H1 (cell line): ENCODE results near the gene CHI3L1. TPM values are rescaled to one million over a fixed set of nuclear protein-coding genes. Genes with fewer than 3 reads are reported as not detected.

ENCODE experiments used
- CTCF ChIA-PET: fragments of 300-600 bp; sonication (Branson Sonifier 250); formaldehyde crosslinking; loops from one replicate; lab custom pipeline; 2021; ENCODE audit not compliant: partially characterized antibody; lab: Charles Lee
- POLR2A ChIA-PET: fragments of 300-600 bp; sonication (Branson Sonifier 250); formaldehyde crosslinking; loops from one replicate; lab custom pipeline; 2021; ENCODE audit warnings: inconsistent platforms; ENCODE audit not compliant: partially characterized antibody; lab: Charles Lee
- DNase-seq, 2 experiments: peaks; one replicate each; pipeline versions ENCODE4 v3.0.0 to v3.0.0-alpha.2; 2010 to 2022; ENCODE audit warnings: low spot score in 2 of 2, low read depth in 1 of 2, mixed read lengths in 1 of 2
- FAIRE-seq: peaks from 2 replicates; lab custom pipeline; 2011; peaks lifted over from hg19 to GRCh38; lab: Jason Lieb, UNC
- H2AFZ ChIP-seq: 2 replicates; pipeline ENCODE4 v1.8.1; 2012; ENCODE audit warnings: low read length, inconsistent platforms
- H2AK5ac ChIP-seq: 2 replicates; pipeline ENCODE4 v1.6.1; 2013; ENCODE audit warnings: low read depth, low read length
- H2BK120ac ChIP-seq: replicated peaks from 2 replicates; pipeline ENCODE3; 2013; ENCODE audit warnings: low read depth, low read length, inconsistent platforms
- H2BK12ac ChIP-seq: 2 replicates; pipeline ENCODE4 v1.6.1; 2013; ENCODE audit warnings: low read depth, low read length
- H2BK15ac ChIP-seq: 2 replicates; pipeline ENCODE4 v1.6.1; 2013; ENCODE audit warnings: low read length
- H2BK20ac ChIP-seq: 2 replicates; pipeline ENCODE4 v1.6.1; 2013; ENCODE audit warnings: low read length
- H2BK5ac ChIP-seq: 2 replicates; pipeline ENCODE4 v1.6.1; 2013; ENCODE audit warnings: low read depth, low read length
- H3K14ac ChIP-seq: 2 replicates; pipeline ENCODE4 v1.6.1; 2013; ENCODE audit warnings: inconsistent platforms; ENCODE audit not compliant: insufficient read length
- H3K18ac ChIP-seq: 2 replicates; pipeline ENCODE4 v1.6.1; 2013; ENCODE audit warnings: low read length; ENCODE audit errors: extremely low read depth
- H3K23ac ChIP-seq: 2 replicates; pipeline ENCODE4 v1.6.1; 2013; ENCODE audit warnings: inconsistent platforms; ENCODE audit not compliant: insufficient read length
- H3K23me2 ChIP-seq: 2 replicates; pipeline ENCODE4 v1.6.1; 2013; ENCODE audit warnings: low read depth, low read length
- H3K27ac ChIP-seq: 2 replicates; pipeline ENCODE4 v1.6.1; 2011; ENCODE audit warnings: low read depth, low read length, inconsistent platforms
- H3K27me3 ChIP-seq, 4 experiments: replicated peaks in 1 of 4; 1 replicate in 1 of 4; 2 replicates in 3 of 4; pipeline versions ENCODE4 v1.6.1 to v1.8.1; 2011 to 2013; ENCODE audit warnings: low read length in 3 of 4, mild to moderate bottlenecking in 3 of 4, inconsistent platforms in 2 of 4, mixed read lengths in 2 of 4, moderate library complexity in 1 of 4; ENCODE audit not compliant: control insufficient read depth in 3 of 4, insufficient read depth in 3 of 4; ENCODE audit errors: extremely low read depth in 1 of 4
- H3K36me3 ChIP-seq, 4 experiments: 2 replicates each; pipeline versions ENCODE4 v1.6.1 to v1.8.1; 2011 to 2013; ENCODE audit warnings: mild to moderate bottlenecking in 4 of 4, low read length in 3 of 4, moderate library complexity in 2 of 4, control low read depth in 1 of 4, inconsistent platforms in 1 of 4; ENCODE audit not compliant: insufficient read depth in 4 of 4, control insufficient read depth in 2 of 4
- H3K4ac ChIP-seq: replicated peaks from 2 replicates; pipeline ENCODE3; 2013; ENCODE audit warnings: low read length, low read depth, mixed read lengths, inconsistent platforms; ENCODE audit not compliant: insufficient read length
- H3K4me1 ChIP-seq, 4 experiments: replicated peaks in 1 of 4; 1 replicate in 1 of 4; 2 replicates in 3 of 4; pipeline versions ENCODE4 v1.6.1 to v1.8.1; 2011 to 2013; ENCODE audit warnings: low read length in 3 of 4, inconsistent platforms in 2 of 4, mixed read lengths in 1 of 4; ENCODE audit not compliant: insufficient read depth in 4 of 4, control insufficient read depth in 3 of 4
- H3K4me2 ChIP-seq, 2 experiments: 2 replicates each; pipeline versions ENCODE4 v1.6.1 to v1.8.1; 2011 to 2013; ENCODE audit warnings: low read depth in 2 of 2, low read length in 2 of 2, control low read depth in 1 of 2, inconsistent platforms in 1 of 2, mild to moderate bottlenecking in 1 of 2; ENCODE audit not compliant: insufficient read depth in 1 of 2
- H3K4me3 ChIP-seq, 4 experiments: fragments of 200-600, 300-600 bp in 1 of 4; sonication (generic), shearing (Covaris generic), sonication (Bioruptor Twin) in 1 of 4; 2 replicates each; pipeline versions ENCODE4 v1.5.1 to v1.8.1; 2011 to 2016; ENCODE audit warnings: low read length in 4 of 4, low read depth in 3 of 4, control low read depth in 2 of 4, inconsistent platforms in 2 of 4, mild to moderate bottlenecking in 2 of 4, mixed read lengths in 1 of 4, moderate library complexity in 1 of 4; ENCODE audit not compliant: insufficient read depth in 2 of 4; ENCODE audit errors: extremely low read depth in 1 of 4
- H3K56ac ChIP-seq: replicated peaks from 2 replicates; pipeline ENCODE3; 2013; ENCODE audit warnings: low read depth, mild to moderate bottlenecking, mixed read lengths, low read length, inconsistent platforms; ENCODE audit not compliant: insufficient read length
- H3K79me1 ChIP-seq: 2 replicates; pipeline ENCODE4 v1.6.1; 2013; ENCODE audit warnings: low read depth, low read length, control low read depth
- H3K79me2 ChIP-seq, 2 experiments: 2 replicates each; pipeline versions ENCODE4 v1.6.1 to v1.8.1; 2012 to 2013; ENCODE audit warnings: low read length in 2 of 2, mild to moderate bottlenecking in 2 of 2, inconsistent platforms in 1 of 2; ENCODE audit not compliant: insufficient read depth in 2 of 2, control insufficient read depth in 1 of 2
- H3K9ac ChIP-seq, 4 experiments: replicated peaks in 1 of 4; 1 replicate in 1 of 4; 2 replicates in 3 of 4; pipeline versions ENCODE4 v1.6.1 to v1.8.1; 2011 to 2013; ENCODE audit warnings: low read depth in 3 of 4, low read length in 3 of 4, control low read depth in 2 of 4, mild to moderate bottlenecking in 2 of 4, moderate library complexity in 2 of 4, inconsistent platforms in 1 of 4; ENCODE audit errors: extremely low read depth in 1 of 4
- H3K9me3 ChIP-seq, 2 experiments: 2 replicates each; pipeline versions ENCODE4 v1.6.1 to v1.8.1; 2012 to 2013; ENCODE audit warnings: mild to moderate bottlenecking in 2 of 2, moderate library complexity in 2 of 2, control low read depth in 1 of 2, inconsistent platforms in 1 of 2, low read depth in 1 of 2, low read length in 1 of 2, mixed read lengths in 1 of 2; ENCODE audit not compliant: insufficient read depth in 2 of 2
- H4K20me1 ChIP-seq, 2 experiments: replicated peaks in 1 of 2; 2 replicates each; pipeline versions ENCODE3 to v1.8.1; 2011 to 2013; ENCODE audit warnings: inconsistent platforms in 2 of 2, low read length in 2 of 2, mild to moderate bottlenecking in 1 of 2; ENCODE audit not compliant: insufficient read depth in 2 of 2, control insufficient read depth in 1 of 2
- H4K5ac ChIP-seq: 2 replicates; pipeline ENCODE4 v1.6.1; 2013; ENCODE audit warnings: low read length, low read depth, mixed read lengths, inconsistent platforms; ENCODE audit not compliant: insufficient read length
- H4K8ac ChIP-seq: 2 replicates; pipeline ENCODE4 v1.8.0; 2013; ENCODE audit warnings: mild to moderate bottlenecking, moderate library complexity, low read length, inconsistent platforms; ENCODE audit not compliant: insufficient read depth; ENCODE audit errors: extremely low read depth
- H4K91ac ChIP-seq: replicated peaks from 2 replicates; pipeline ENCODE3; 2013; ENCODE audit warnings: low read length, mixed read lengths, inconsistent platforms; ENCODE audit not compliant: insufficient read length
- BCL11A ChIP-seq, 2 experiments: IDR thresholded peaks; one replicate each; pipeline ENCODE4 v1.6.1; 2011; ENCODE audit warnings: low read depth in 2 of 2, low read length in 2 of 2, mild to moderate bottlenecking in 2 of 2
- TEAD4 ChIP-seq: IDR thresholded peaks from 2 replicates; pipeline ENCODE4 v1.6.1; 2012; ENCODE audit warnings: low read depth, low read length, inconsistent platforms, mixed read lengths
- WGBS, 2 experiments: shearing (Covaris generic) in 1 of 2; methylation state at CpG; one replicate each; pipeline versions ENCODE4 v1.1.6 to v1.1.7; 2013 to 2015; ENCODE audit warnings: low lambda C conversion rate in 2 of 2, mixed read lengths in 2 of 2, inconsistent platforms in 1 of 2, low coverage in 1 of 2, missing lambda C conversion rate in 1 of 2; ENCODE audit not compliant: insufficient replicate concordance in 2 of 2, insufficient coverage in 1 of 2, insufficient read length in 1 of 2; ENCODE audit errors: extremely low coverage in 1 of 2, missing lambda C conversion rate in 1 of 2; 5-methylcytosine and 5-hydroxymethylcytosine counted together
- polyA plus RNA-seq, 7 experiments: library from polyadenylated mRNA; depleted of rRNA in 3 of 7; stranded (reverse) in 5 of 7; unstranded in 2 of 7; fragments of >200 nt in 5 of 7; fragments of 200-250 nt in 2 of 7; gene quantifications; 1 replicate in 5 of 7; 2 replicates in 1 of 7; 4 replicates in 1 of 7; pipeline versions ENCODE4 v1.2.1 to v1.2.3, GENCODE V29; 2011 to 2013; ENCODE audit warnings: missing spikeins in 2 of 7, mixed read lengths in 2 of 7
- total RNA-seq: library from RNA; stranded (reverse); fragmentation: NEBNext Ultra II Directional; extraction: Animal tissue kit (Norgen Biotek cat#: 25700); gene quantifications from 2 replicates; pipeline ENCODE4 v1.2.1, GENCODE V29; 2021

Gene CHI3L1
- total and polyA plus RNA-seq, 2 of the 8 experiments (the other 6 are each of a cell fraction or from before 2014, with no cell fraction given), result 1.0 TPM; not detected in 1

DNA sequence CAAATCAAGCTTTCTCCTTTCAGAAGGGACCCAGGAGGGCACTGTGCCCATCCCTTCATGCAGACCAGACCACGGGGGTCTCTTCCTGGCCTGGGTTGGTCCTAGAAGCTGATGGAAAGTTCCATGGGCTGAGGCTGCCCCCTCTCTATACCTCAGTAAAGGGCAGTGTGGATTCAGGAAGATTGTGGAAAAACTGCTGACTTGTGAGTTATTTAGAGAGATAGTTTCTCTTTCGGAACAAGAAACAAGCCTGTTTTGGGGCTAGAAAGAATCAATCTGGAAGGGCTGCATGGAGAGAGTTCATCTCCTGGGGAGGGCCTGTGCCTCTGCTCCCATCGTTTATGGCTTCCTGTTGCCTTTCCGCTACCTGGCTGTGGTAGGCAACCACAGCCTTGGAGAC is 42.2 kb upstream of the CHI3L1 start:
- Histone ChIP-seq H2AK5ac (no peak overlapping the region), H2BK12ac (no peak overlapping the region), H3K56ac (no peak overlapping the region), H3K14ac (no peak overlapping the region), H2BK5ac (no peak overlapping the region), H2BK120ac (no peak overlapping the region), H3K9ac (no peak overlapping the region), H3K79me2 (no peaks in the 10 kb centered on the region), H4K5ac (no peak overlapping the region), H4K91ac (no peak overlapping the region), H2BK15ac (no peak overlapping the region), H2AFZ (no peak overlapping the region), H2BK20ac (no peak overlapping the region), H4K8ac (no peak overlapping the region), H3K18ac (no peak overlapping the region), H3K79me1 (no peaks in the 10 kb centered on the region), H3K9me3 (no peaks in the 10 kb centered on the region), H3K4me2 (no peak overlapping the region), H4K20me1 (no peaks in the 10 kb centered on the region), H3K4ac (no peak overlapping the region), H3K27me3 (no peaks in the 10 kb centered on the region), H3K4me1 (no peaks in the 10 kb centered on the region), H3K27ac (no peak overlapping the region), H3K4me3 (no peak overlapping the region), H3K23me2 (no peaks in the 10 kb centered on the region), H3K36me3 (no peaks in the 10 kb centered on the region), H3K23ac (no peak overlapping the region)
- FAIRE-seq (no peak), DNase-seq (no peak)
- ChIA-PET CTCF (interaction anchor here (0.6 to 5.9 kb wide), 9 partner anchors 10 to 188 kb away, joined by 3 to 46 read pairs (median 4); partner anchors contain the start of gene MYOG), POLR2A (no interaction called here)
- 89% methylated on average over 4 of the region's 4 CpGs; no CpG with 5 or more reads in 1 of the 2 experiments for WGBS, 2 experiments
- TF ChIP-seq BCL11A (IDR thresholded peaks at IDR 0.05; ENCODE audit: low read depth in 2 of 2, low read length in 2 of 2) (no peak), TEAD4 (no peak)
